Panc1 (cell line): Measurements from ENCODE around the gene RPL3. TPM values are rescaled to one million over a fixed set of nuclear protein-coding genes. Genes with fewer than 3 reads are reported as not detected.

Experiments used
- ATAC-seq: fragments of 200-7000 bp; cut with Tn5 transposase; 2 replicates; pipeline ENCODE4 v1.9.1; 2020; ENCODE audit warnings: mild to moderate bottlenecking, moderate library complexity
- BruUV-seq: library from RNA; stranded (reverse); fragments of 400-500 nt; replicated peaks from 2 replicates; lab custom pipeline; 2021; lab: Mats Ljungman, UMichigan
- CTCF ChIA-PET: fragments of 300-600 bp; sonication (Branson Sonifier 250); formaldehyde crosslinking; loops from one replicate; lab custom pipeline; 2022; ENCODE audit warnings: antibody characterized with exemption; lab: Charles Lee
- POLR2A ChIA-PET: fragments of 300-600 bp; sonication (Branson Sonifier 250); formaldehyde crosslinking; loops from one replicate; lab custom pipeline; 2022; ENCODE audit warnings: antibody characterized with exemption; lab: Charles Lee
- DNase-seq: peaks from one replicate; pipeline ENCODE4 v3.0.0-alpha.2; 2010; ENCODE audit warnings: low read depth, low spot score
- H3K27ac ChIP-seq: 2 replicates; pipeline ENCODE4 v1.5.1; 2011; ENCODE audit warnings: mild to moderate bottlenecking, low read length, inconsistent platforms
- H3K27me3 ChIP-seq: fragments of 200-500 bp; sonication (Bioruptor generic); 2 replicates; pipeline ENCODE4 v1.6.0; 2014; ENCODE audit warnings: low read length, inconsistent platforms; ENCODE audit not compliant: control insufficient read depth, insufficient read depth
- H3K36me3 ChIP-seq: fragments of 200-500 bp; sonication (Bioruptor generic); 2 replicates; pipeline ENCODE4 v1.5.1; 2014; ENCODE audit warnings: inconsistent platforms, mild to moderate bottlenecking, low read length, moderate library complexity; ENCODE audit not compliant: control insufficient read depth, insufficient read depth
- H3K4me1 ChIP-seq: 2 replicates; pipeline ENCODE4 v1.5.1; 2011; ENCODE audit warnings: inconsistent platforms, mild to moderate bottlenecking, low read length, moderate library complexity; ENCODE audit not compliant: control insufficient read depth, insufficient read depth
- H3K4me3 ChIP-seq, 2 experiments: 2 replicates each; pipeline ENCODE4 v1.5.1; 2011 to 2012; ENCODE audit warnings: low read depth in 2 of 2, low read length in 2 of 2, mild to moderate bottlenecking in 2 of 2, inconsistent platforms in 1 of 2, moderate library complexity in 1 of 2
- H3K9me3 ChIP-seq: fragments of 200-500 bp; sonication (Bioruptor generic); 2 replicates; pipeline ENCODE4 v1.5.1; 2014; ENCODE audit warnings: low read depth, mild to moderate bottlenecking, inconsistent platforms, low read length, moderate library complexity; ENCODE audit not compliant: control insufficient read depth, insufficient read depth
- CTCF ChIP-seq: fragments of 450-650 bp; IDR thresholded peaks from 2 replicates; pipeline ENCODE4 v1.5.1; 2017; ENCODE audit warnings: mild to moderate bottlenecking
- POLR2AphosphoS5 ChIP-seq: IDR thresholded peaks from 2 replicates; pipeline ENCODE4 v1.6.1; 2012; ENCODE audit warnings: mild to moderate bottlenecking, low read depth, low read length, moderate library complexity
- SIN3A ChIP-seq: IDR thresholded peaks from 2 replicates; pipeline ENCODE4 v1.6.1; 2012; ENCODE audit warnings: low read depth, mild to moderate bottlenecking, low read length, moderate library complexity, borderline replicate concordance; ENCODE audit not compliant: insufficient read depth
- TCF7L2 ChIP-seq: IDR thresholded peaks from 2 replicates; pipeline ENCODE4 v1.6.1; 2011; ENCODE audit warnings: mild to moderate bottlenecking, low read depth, low read length, inconsistent platforms
- in situ Hi-C: cut with HindIII; loops from 2 replicates; pipeline ENCODE4 v1.10.0; 2016; ENCODE audit warnings: low sequenced_read_pairs, low pct_unique_long_range_greater_than_20kb
- intact Hi-C: fragments of 100-400 bp; cut with micrococcal nuclease; formaldehyde crosslinking; loops from one replicate; pipeline ENCODE4 v1.10.0; 2022; ENCODE audit not compliant: unreplicated experiment
- total RNA-seq: library from RNA; stranded (reverse); gene quantifications from one replicate; pipeline ENCODE4 v1.2.1, GENCODE V29; 2021; ENCODE audit not compliant: unreplicated experiment
- TF ChIP-seq, protein P1 (sequence below), 2 experiments: IDR thresholded peaks; 2 replicates each; pipeline ENCODE4 v1.6.1; 2011 to 2012; ENCODE audit warnings: low read depth in 2 of 2, control low read depth in 1 of 2, low read length in 1 of 2, mild to moderate bottlenecking in 1 of 2, moderate library complexity in 1 of 2; ENCODE audit not compliant: insufficient read depth in 1 of 2

Gene RPL3
- total RNA-seq, 1 experiment from 2014 or later = 885 TPM

DNA sequence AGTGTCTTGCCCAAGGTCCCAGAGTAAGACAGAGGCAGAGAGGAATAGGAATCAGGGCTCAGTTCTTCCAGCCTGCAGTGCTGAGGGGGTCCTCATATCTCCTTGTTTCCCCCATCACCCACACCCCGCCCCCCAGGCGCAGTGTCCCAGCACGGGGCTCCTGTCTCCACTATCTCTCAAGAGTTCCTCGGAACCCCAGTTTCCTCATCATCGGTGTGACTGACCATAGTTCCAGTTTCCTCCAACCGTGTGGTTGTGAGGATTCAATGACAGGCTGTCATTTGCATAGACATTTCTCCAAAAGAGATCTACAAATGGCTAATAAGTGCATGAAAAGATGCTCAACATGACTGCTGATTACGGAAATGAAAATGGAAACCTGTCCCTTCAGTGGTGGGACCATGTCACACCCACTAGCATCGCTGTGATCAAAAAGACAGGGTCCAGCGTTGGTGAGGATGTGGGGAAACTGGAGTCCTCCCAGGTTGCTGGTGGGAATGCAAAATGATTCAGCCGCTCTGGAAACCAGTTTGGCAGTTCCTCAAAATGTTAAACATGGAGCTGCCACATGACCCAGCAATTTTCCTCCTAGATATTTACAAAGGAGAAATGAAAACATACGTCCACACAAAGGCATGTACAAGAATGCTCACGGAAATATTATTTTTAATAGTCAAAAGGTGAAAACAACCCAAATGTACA, 42.8 kb downstream of the RPL3 start:
- ATAC-seq = no peak
- no peaks in the 10 kb centered on the region for H3K27me3 ChIP-seq
- intact Hi-C loops (no loop called here), in situ Hi-C loops (no loop called here)
- H3K4me3 ChIP-seq = no peak overlapping the region
- H3K4me1 ChIP-seq = peaks cover 5% of the 10 kb centered on the region
- POLR2A ChIA-PET = no interaction called here
- H3K9me3 ChIP-seq = no peaks in the 10 kb centered on the region
- no TSS peak for BruUV-seq
- CTCF ChIA-PET = no interaction called here
- H3K27ac ChIP-seq = no peak overlapping the region
- no peak for TF ChIP-seq POLR2AphosphoS5
- TF ChIP-seq, protein P1, sequence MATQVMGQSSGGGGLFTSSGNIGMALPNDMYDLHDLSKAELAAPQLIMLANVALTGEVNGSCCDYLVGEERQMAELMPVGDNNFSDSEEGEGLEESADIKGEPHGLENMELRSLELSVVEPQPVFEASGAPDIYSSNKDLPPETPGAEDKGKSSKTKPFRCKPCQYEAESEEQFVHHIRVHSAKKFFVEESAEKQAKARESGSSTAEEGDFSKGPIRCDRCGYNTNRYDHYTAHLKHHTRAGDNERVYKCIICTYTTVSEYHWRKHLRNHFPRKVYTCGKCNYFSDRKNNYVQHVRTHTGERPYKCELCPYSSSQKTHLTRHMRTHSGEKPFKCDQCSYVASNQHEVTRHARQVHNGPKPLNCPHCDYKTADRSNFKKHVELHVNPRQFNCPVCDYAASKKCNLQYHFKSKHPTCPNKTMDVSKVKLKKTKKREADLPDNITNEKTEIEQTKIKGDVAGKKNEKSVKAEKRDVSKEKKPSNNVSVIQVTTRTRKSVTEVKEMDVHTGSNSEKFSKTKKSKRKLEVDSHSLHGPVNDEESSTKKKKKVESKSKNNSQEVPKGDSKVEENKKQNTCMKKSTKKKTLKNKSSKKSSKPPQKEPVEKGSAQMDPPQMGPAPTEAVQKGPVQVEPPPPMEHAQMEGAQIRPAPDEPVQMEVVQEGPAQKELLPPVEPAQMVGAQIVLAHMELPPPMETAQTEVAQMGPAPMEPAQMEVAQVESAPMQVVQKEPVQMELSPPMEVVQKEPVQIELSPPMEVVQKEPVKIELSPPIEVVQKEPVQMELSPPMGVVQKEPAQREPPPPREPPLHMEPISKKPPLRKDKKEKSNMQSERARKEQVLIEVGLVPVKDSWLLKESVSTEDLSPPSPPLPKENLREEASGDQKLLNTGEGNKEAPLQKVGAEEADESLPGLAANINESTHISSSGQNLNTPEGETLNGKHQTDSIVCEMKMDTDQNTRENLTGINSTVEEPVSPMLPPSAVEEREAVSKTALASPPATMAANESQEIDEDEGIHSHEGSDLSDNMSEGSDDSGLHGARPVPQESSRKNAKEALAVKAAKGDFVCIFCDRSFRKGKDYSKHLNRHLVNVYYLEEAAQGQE (IDR thresholded peaks at IDR 0.05; ENCODE audit: insufficient read depth in 1 of 2, low read depth in 2 of 2, low read length in 1 of 2) = no peak
- TF ChIP-seq CTCF = no peak
- TF ChIP-seq SIN3A = no peak
- no peak for TF ChIP-seq TCF7L2
- no peaks in the 10 kb centered on the region for H3K36me3 ChIP-seq
- no peak for DNase-seq

- intact Hi-C loops (no loop called here), in situ Hi-C loops (no loop called here)
- ChIA-PET POLR2A (no interaction called here), CTCF (no interaction called here)
- no peaks in the 10 kb centered on the region for H3K9me3 ChIP-seq
- ATAC-seq (peak; percentile 50; the same call in 1 of the 2 replicates), DNase-seq (no peak)
- BruUV-seq = no TSS peak
- H3K4me1 ChIP-seq = peaks cover 3% of the 10 kb centered on the region; the same call in 1 of the 2 replicates
- H3K4me3 ChIP-seq = no peak overlapping the region
- no peaks in the 10 kb centered on the region for H3K27me3 ChIP-seq
- no peaks in the 10 kb centered on the region for H3K36me3 ChIP-seq
- no peak for TF ChIP-seq SIN3A
- TF ChIP-seq POLR2AphosphoS5 = no peak
- TF ChIP-seq TCF7L2 = no peak
- TF ChIP-seq, protein P1 (IDR thresholded peaks at IDR 0.05; ENCODE audit: insufficient read depth in 1 of 2, low read depth in 2 of 2, low read length in 1 of 2) = no peak
- TF ChIP-seq CTCF = no peak
- H3K27ac ChIP-seq = no peak overlapping the region
Measured at GRCh38 chr22:39275814-39276439, 43.5 kb downstream of the RPL3 start.
